Measurements from ENCODE around the gene ARHGEF25.

GRCh38 chr12:57611827-57612710 lies 834 bp downstream of the ARHGEF25 start:
- TF ChIP-seq CERS6 (CRISPR knock-in tag; IDR thresholded peaks at IDR 0.05): no peak
- TF ChIP-seq NFE2L2 (IDR thresholded peaks at IDR 0.05; ENCODE audit: low read length): no peak
- TF ChIP-seq ZNF274 (CRISPR knock-in tag; IDR thresholded peaks at IDR 0.05): no peak
- TF ChIP-seq ZZZ3 (CRISPR knock-in tag; IDR thresholded peaks at IDR 0.05; ENCODE audit: borderline replicate concordance): no peak
- TF ChIP-seq RNF2 (conservative IDR thresholded peaks at IDR 0.05; ENCODE audit: low read depth): no peak
- TF ChIP-seq KLF13 (CRISPR knock-in tag; IDR thresholded peaks at IDR 0.05): no peak
- TF ChIP-seq ZBTB44 (CRISPR knock-in tag; IDR thresholded peaks at IDR 0.05): no peak
- no peak for TF ChIP-seq PCBP1 (IDR thresholded peaks at IDR 0.05; ENCODE audit: borderline replicate concordance, low read depth, low read length)
- TF ChIP-seq U2AF1 (optimal IDR thresholded peaks at IDR 0.05; ENCODE audit: low read depth, low read length): no peak
- TF ChIP-seq SSRP1 (CRISPR knock-in tag; IDR thresholded peaks at IDR 0.05): no peak
- TF ChIP-seq EZH2 (conservative IDR thresholded peaks at IDR 0.05; ENCODE audit: low read depth, low read length): no peak
- TF ChIP-seq CTCF (CRISPR knock-in tag; IDR thresholded peaks at IDR 0.05): no peak
- no peak for TF ChIP-seq RXRA (CRISPR knock-in tag; IDR thresholded peaks at IDR 0.05)
- no peak for TF ChIP-seq CREB1 (IDR thresholded peaks at IDR 0.05)
- TF ChIP-seq CREB1 (CRISPR knock-in tag; IDR thresholded peaks at IDR 0.05): no peak
